Measurements from ENCODE around the gene CDCP2.

- TF ChIP-seq CTCF (IDR thresholded peaks at IDR 0.05; ENCODE audit: insufficient read depth, low read depth, low read length) (no peak), EZH2 (IDR thresholded peaks at IDR 0.05; ENCODE audit: insufficient read depth, low read length) (no peak)
These were observed 29.8 kb downstream of the CDCP2 start for GRCh38 chr1:54122992-54123391.
